HG03039 (cell line): ENCODE results near the gene HMSD.
A peak's percentile ranks its signal among the peaks of the same experiment; 100 is the strongest.
"Not testable (repeated sequence)": the region's sequence is repeated elsewhere in the genome, so short reads cannot be mapped to it uniquely, and the experiment has no call there.

Source experiments
- ATAC-seq: cut with Tn5 transposase; IDR thresholded peaks from one replicate; pipeline ENCODE4 v1.9.1; 2021; ENCODE audit warnings: mild to moderate bottlenecking, moderate library complexity; ENCODE audit not compliant: unreplicated experiment

The HMSD gene, protein sequence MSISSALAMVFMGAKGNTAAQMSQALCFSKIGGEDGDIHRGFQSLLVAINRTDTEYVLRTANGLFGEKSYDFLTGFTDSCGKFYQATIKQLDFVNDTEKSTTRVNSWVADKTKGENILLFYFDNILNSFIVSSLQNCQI

DNA sequence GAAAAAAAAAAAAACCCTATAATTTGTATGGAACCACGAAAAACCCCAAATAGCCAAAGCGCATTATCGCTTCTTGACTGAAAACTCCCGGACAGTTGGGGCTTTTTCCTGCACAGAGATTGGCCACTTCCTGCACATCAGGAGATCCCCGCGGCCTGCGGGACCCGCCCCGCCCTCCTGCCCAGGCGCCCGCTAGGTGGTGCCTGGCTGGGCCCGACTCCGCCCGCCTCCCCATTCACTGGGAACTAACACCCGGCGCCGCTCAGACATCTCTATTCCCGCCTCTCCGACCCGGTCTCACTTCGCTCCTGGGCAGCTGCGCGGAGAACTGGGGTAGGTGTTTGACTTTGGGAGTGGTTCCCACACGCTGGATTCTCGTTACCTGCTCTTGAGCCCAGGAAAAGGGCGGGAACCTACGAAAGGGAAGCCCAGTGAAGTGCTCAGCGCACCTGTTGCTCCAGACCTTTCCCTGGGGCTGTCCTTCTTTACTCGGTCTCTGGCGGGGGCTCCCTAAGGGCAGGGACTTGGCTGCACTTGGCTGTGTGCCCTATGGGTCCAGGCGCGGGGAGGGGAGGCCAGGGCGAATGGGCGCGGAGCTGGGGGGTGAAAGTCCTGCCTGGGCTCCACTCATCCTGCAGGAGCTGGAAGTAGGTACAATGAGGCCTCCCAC lies at the start of gene HMSD:
TSS of gene HMSD (plus strand) at position 234 of the 670 bp plus-strand sequence. CDS start 4,155 bp downstream, outside the sequence.
- ATAC-seq: peak; percentile 94

DNA sequence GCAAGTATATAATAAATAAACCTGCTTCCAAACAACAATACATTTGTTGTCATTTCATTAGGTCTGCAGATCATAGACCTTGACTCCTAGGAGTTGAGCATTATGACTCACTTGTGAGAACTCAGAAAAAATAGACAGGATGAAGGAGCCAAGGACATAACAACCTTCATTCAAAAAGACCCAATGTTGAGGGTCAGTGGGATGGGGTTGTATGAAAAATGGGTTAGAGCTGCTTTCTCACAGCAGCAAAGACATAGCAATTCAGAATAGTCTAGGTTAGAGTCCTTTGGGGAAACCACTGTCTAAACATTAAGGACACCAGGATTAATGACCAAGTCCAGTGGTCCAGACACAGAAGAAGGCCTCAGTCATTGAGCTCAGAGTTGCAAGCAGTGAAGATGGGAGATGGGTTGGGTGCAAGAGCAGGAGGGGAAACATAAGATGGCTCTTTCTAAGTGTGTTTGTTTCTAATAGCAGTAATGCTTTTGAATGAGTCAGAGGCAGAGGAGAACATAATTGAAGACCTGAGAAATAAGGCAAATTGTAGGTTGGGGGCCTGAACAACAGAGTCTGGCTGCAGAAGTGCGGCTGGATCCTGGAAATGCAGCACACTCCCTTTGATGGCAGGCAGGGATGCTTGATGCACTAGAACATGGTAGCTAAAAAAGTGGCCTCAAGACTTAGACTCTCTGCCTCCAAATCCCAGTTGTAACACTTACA lies 45.1 kb upstream of the HMSD start:
- ATAC-seq: no peak

DNA sequence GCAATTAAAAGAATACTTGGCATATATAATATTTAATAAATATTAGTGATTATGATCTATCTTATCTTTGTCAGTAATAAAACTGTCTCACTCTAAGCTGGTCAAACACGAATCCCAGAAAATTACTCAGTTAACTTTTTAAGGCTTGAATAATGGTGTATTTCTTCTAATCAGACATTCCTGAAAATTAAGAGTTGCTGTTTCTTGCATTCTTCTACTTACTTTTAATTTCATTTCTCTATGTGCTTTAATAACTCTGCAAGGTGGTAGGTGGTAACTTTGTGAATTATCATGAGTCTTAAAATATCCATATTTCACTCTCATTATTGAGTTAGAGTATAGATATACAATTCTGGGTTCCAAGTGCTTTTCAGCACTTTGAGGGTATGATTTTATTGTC lies 44.4 kb upstream of the HMSD start:
- no peak for ATAC-seq

DNA sequence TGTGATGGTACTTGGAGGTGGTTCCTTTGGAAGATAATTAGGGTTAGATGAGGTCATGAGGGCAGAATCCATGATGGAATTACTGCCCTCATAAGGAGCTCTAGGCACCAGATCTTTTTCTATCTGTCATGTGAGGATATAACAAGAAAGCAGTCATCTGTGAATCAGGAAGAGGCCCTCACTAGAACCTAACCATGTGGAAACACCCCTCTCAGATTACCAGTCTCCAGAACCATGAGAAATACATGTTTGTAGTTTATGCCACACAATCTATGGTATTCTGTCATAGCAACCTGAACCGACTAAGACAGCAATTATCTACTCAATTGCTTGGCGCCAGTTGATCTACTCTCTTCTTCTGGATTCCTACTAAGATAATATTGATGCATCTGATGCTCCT lies 43.7 kb upstream of the HMSD start:
- no peak for ATAC-seq

DNA sequence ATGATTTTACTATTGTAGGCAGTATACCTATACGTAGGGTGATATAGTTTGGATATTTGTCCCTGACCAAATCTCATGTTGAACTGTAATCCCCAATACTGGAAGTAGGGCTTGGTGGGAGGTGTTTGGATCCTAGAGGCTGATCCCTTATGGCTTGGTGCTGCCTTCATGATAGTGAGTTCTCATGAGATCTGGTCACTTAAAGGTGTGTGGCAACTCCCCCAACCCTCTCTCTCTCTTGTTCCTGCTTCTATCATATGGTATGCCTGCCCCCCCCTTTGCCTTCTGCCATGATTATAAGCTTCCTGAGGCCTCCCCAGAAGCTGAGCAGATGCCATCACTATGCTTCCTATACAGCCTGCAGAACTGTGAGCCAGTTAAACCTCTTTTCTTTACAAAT lies 43.0 kb upstream of the HMSD start:
- no peak for ATAC-seq

DNA sequence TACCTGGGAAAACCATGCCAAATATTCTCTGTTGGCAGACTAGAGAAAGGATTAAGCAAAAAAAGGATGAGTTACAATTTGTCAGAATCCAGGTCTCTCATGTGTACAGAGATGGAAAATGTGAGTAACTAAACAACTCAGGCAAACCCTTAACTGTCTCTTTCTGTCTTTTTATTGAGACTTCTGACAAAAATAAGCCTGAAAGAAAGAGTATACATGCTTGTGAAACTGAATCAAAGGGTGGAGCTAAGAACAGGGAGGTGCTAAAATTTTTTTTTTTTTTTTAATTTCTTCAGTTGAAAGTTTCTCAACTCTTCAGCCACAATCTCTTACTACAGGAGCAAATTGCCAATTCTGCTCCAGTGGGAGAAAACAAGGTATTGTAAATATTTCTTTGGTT lies 41.4 kb upstream of the HMSD start, which contains the start of gene SERPINB10:
TSS of gene SERPINB10 (plus strand) at position 295 of the 400 bp plus-strand sequence. CDS start 7,553 bp downstream, outside the sequence.
- peak; percentile 42 for ATAC-seq

DNA sequence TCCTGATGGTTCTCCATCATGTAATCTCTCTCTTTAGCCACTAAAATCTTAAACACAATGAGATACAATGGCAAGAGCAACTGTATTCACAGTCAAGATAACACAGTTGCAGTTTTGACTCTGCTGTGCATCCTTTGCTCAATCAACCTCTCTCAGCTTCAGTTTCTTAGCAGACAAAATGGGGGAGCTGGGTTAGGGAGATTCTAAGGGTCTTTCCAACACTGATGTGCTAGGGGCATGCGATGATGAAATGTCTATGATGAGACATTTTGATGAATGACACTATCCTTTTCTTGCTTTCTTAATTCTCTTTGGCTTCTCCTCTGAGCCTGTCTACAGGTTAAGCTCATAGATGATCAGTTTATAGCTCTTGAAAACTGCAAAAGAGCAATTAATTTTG lies 40.2 kb upstream of the HMSD start:
- peak; percentile 40 for ATAC-seq

DNA sequence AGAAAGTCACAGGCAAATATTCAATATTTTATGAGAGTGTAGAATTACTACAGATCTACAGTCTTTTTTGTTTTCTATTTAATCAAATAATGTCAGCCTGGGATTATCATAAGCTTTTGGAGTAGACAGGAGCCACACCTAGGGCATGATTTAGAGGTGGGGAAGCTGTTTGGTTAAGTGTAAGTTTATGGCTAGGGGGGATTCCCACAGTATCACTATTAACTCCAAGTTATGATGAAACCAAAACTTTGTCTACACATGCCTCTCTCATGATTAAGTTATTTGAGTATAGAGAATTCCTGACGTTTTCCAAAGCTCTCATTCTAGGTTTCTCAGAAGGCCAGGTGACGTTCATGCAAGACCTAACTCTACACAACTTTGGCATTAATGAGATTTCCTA lies 39.2 kb upstream of the HMSD start:
- ATAC-seq: peak; percentile 71

DNA sequence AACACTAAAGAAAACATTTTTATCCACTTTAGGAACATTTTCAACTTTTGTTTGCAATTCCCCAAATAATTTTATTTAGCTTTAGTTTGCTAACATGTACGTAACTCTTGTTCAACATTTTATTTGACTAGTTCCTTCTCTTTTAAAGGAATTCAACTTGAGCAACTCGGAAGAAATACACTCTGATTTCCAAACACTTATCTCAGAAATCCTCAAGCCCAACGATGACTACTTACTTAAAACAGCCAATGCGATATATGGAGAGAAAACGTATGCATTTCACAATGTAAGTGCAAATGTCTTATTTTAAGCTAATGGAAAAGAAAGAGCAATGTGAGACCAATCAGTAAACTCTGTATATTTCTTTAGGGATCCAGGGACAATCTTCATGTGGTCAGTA lies 31.3 kb upstream of the HMSD start:
- no peak for ATAC-seq

DNA sequence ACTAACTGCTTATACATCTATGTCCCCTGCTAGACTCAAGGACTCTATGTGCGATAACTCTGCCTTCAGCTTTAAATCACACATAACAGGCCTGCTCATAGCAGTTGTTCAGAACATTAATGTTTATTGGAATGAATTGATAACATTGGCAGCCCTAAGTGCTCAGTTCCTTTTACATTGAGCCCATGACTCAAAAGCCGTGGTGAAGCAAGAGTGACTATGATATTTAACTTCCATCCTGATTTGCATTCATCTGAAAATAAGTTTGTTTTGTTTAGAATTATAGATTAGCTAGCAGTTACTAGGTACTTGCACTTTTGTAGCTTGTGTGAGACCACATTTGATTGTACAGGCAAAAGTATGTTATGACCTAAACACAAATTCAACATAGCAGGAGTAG lies 27.1 kb upstream of the HMSD start:
- no peak for ATAC-seq

DNA sequence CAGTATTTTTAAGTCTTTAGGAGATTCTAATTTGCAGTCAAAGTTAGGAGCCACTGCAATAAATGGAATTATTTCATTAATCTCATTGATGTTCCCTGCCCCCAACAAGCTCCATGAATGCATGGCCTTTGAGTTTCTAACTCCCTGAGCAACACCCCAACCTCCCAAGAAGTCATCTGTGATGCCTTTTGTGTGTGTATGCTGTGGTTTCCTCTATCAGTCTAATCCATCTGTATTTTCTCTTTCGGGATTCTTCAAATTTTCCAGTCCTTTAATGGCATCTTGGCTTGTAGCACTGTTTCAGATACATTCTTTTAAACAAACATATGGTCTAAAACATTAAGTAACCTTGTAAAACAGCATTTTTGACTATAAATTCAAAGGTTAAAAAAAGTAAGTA lies 24.6 kb upstream of the HMSD start:
- ATAC-seq: no peak

DNA sequence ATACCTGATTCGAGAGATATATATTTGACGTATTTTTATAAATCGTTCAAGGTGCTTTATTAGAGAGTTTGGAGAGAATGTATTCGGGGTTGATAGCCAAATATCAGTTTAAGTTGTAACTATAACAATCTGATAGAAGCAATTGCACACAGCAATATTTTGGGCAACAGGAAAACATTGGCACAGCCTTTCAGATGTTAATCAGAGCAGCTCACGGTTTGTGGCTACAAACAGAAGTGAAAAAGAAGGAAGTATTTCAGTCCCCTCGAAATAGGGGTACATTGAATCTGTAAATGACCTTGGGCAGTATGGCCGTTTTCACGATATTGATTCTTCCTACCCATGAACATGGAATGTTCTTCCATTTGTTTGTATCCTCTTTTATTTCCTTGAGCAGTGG lies 20.8 kb upstream of the HMSD start:
- ATAC-seq: no peak

DNA sequence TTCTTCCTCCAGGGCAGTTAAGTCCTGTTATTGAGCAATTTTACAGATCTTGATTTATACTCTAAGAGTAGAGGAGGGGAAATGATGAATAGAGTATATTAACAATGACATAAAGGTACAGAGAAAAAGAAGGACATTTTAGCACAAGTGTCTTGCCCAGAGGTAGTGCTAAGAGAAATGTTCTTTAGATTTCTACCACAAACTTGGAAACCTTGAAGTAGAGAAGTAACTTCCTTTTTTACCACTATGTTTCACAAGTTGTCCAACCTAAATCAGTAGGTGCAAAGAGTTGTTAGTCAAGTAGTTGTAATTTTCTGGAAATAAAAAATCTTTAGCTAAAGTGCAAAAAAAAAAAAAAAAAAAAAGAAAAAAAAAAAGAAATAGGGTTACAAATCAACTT lies 19.7 kb upstream of the HMSD start:
- not testable (repeated sequence) for ATAC-seq

DNA sequence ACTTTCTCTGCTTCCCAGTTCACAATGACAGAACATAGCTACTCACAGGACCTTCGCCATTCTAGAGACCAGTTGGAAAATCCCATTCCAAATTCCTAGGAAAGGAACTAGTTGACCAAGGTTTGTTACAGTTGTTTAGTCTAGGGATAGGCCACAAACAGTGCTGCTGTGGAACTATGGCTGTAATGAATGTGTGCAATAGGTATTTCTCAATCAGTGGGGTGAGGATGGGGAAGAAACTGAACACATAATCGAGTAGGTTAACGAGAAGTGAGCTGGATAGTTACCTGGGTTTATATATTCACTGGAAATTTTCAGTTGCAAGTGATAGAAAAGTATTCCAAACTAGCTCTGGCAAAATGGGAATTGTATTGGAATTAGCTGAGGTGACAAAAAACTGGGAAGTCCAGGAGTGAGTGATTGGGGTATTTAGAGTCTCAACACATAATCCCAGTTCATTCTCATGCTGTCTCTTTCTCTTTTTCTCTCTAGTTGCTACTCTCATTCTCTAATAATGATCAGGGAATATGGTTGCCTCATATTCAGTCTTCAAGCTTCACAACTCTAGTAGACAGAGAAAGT lies 18.2 kb upstream of the HMSD start:
- no peak for ATAC-seq

DNA sequence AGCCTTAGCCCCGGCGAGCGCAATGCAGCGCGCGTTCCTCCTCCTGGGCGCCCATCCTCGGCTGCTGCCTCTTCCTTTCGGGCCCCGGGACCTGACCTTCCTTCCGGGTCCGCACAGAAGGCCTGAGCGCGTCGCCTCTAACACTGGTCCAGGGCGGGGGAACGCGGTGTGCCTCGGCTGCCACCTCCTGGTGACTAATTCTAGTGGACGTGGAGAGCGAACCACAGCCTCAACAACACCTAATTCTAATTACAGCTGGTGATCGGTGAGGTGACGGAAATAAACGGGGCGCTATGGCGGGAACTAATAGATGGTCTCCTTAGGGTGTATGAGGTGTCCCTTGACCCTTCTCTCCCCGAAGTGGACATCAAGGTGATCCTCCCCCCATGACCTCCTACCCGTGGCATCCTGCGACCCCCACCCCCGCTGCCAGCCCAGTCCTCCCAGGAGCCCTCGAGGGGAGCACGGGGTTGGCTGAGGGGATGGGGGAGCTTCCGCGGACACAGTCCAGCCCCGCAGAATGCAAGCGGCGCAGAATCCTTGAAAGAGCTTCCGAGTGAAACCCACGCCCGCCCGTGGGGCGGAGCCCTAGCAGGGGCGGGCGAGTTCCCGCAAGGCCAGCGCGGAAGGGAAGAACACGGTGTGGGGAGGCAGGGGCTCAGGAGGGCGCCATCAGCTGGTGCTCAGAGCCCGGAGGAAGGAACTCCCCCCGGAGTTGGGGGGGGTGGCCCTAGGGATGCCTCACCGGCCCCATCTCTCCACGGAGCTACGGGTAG lies 12.8 kb upstream of the HMSD start:
- peak; percentile 98 for ATAC-seq

DNA sequence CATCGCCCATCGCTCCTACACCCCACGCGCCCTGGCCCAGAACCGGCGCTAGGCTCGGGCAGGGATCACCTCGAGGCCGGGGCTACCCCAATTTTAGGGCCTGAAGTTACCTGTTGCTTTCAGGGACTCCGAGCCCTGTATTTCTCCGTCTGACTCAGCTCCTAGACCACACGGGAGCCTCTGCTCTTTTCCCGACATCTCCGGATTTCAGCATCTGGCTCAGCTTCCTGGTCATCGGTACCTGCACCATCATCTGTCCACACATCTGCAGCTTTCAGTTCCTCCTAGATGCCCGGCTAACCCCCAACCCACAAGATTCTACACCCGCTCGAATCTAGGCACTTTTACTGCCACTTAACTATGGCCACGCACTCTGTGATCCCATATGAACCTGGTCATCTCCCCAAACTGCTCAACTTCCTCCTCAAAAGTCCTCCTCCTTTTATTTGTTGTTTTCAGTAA lies 12.1 kb upstream of the HMSD start:
- ATAC-seq: peak; percentile 36

DNA sequence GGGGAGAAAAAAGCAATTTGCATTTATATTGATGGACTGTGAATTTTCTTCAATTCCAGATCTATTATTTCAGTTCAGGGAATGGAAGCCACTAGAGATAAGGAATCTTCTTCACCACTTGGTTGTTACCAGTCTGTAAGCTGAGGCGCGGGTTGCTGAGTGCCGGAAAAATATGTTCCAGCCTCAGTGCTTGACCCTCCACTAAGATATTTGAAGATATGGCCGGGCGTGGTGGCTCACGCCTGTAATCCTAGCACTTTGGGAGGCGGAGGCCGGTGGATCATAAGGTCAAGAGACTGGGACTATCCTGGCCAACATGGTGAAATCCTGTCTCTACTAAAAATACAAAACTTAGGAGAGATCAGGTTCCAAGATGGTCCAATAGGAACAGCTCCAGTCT lies 9.1 kb upstream of the HMSD start:
- no peak for ATAC-seq

DNA sequence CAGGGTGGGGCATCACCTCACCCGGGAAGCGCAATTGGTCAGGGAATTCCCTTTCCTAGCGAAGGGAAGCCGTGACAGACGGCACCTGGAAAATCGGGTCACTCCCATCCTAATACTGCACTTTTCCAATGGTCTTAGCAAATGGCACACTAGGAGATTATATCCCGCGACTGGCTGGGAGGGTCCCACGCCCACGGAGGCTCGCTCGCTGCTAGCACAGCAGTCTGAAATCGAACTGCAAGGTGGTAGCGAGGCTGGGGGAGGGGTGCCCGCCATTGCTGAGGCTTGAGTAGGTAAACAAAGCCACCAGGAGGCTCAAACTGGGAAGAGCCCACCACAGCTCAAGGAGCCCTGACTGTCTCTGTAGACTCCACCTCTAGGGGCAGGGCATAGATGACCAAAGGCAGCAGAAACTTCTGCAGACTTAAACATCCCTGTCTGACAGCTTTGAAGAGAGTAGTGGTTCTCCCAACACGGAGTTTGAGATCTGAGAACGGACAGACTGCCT lies 8.5 kb upstream of the HMSD start:
- not testable (repeated sequence) for ATAC-seq

DNA sequence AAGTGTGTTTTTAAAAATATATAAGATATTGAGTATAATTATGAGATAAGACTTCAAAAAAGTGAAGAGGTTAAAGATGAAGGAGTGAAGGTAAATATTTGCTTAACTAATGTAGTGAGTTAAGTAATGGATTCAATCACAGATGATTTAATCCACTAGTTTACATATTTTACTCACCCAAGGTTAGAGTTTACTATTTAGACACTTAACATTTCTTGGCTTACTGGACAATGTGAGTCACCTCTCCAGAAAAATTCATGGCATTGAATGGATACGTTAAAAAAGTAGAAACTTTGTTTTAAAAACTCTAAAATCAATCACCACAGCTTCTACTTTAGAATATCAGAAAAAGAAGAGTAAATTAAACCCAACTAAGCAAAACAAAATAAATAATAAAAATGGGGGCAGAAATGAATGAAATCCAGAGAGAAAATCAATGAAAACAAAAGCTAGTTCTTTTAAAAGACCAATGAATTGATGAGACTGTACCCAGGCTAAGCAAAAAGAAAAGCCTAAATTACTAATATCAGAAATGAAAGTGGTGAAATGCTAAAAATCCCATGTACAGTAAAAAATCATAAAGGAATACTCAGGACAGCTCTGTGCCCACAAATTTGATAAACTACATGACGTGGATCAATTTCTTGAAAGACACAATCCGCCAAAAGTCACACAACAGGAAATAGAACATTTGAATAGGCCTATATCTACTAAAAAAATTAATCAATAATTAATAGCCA lies 1.9 kb upstream of the HMSD start:
- no peak for ATAC-seq

DNA sequence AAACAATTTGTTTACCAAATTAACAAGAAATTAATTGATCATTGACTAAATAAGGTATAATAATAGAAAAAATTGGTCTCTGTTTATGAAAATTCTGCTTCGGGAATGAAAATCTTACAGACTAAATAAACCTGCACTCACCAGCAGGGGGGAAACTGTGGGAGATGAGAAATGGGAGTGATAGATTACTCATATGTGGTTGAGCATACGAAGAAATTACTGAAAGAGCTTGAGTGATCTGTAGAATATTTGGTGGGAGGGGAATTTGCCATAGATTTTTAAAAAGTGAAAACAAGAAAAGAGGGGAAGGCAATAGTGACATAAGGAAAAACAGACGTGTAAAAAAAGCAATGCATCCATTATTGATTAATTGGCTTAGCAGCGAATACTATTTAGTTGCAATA lies 2.2 kb downstream of the HMSD start:
- peak; percentile 46 for ATAC-seq
